H1 (cell line): ENCODE measurements around the gene WNT8B. TPM values are rescaled to one million over a fixed set of nuclear protein-coding genes. Genes with fewer than 3 reads are reported as not detected.

Source experiments
- CTCF ChIA-PET: fragments of 300-600 bp; sonication (Branson Sonifier 250); formaldehyde crosslinking; loops from one replicate; lab custom pipeline; 2021; ENCODE audit not compliant: partially characterized antibody; lab: Charles Lee
- POLR2A ChIA-PET: fragments of 300-600 bp; sonication (Branson Sonifier 250); formaldehyde crosslinking; loops from one replicate; lab custom pipeline; 2021; ENCODE audit warnings: inconsistent platforms; ENCODE audit not compliant: partially characterized antibody; lab: Charles Lee
- DNase-seq, 2 experiments: peaks; one replicate each; pipeline versions ENCODE4 v3.0.0 to v3.0.0-alpha.2; 2010 to 2022; ENCODE audit warnings: low spot score in 2 of 2, low read depth in 1 of 2, mixed read lengths in 1 of 2
- FAIRE-seq: peaks from 2 replicates; lab custom pipeline; 2011; peaks lifted over from hg19 to GRCh38; lab: Jason Lieb, UNC
- H2AFZ ChIP-seq: 2 replicates; pipeline ENCODE4 v1.8.1; 2012; ENCODE audit warnings: low read length, inconsistent platforms
- H2AK5ac ChIP-seq: 2 replicates; pipeline ENCODE4 v1.6.1; 2013; ENCODE audit warnings: low read depth, low read length
- H2BK120ac ChIP-seq: replicated peaks from 2 replicates; pipeline ENCODE3; 2013; ENCODE audit warnings: low read depth, low read length, inconsistent platforms
- H2BK12ac ChIP-seq: 2 replicates; pipeline ENCODE4 v1.6.1; 2013; ENCODE audit warnings: low read depth, low read length
- H2BK15ac ChIP-seq: 2 replicates; pipeline ENCODE4 v1.6.1; 2013; ENCODE audit warnings: low read length
- H2BK20ac ChIP-seq: 2 replicates; pipeline ENCODE4 v1.6.1; 2013; ENCODE audit warnings: low read length
- H2BK5ac ChIP-seq: 2 replicates; pipeline ENCODE4 v1.6.1; 2013; ENCODE audit warnings: low read depth, low read length
- H3K14ac ChIP-seq: 2 replicates; pipeline ENCODE4 v1.6.1; 2013; ENCODE audit warnings: inconsistent platforms; ENCODE audit not compliant: insufficient read length
- H3K18ac ChIP-seq: 2 replicates; pipeline ENCODE4 v1.6.1; 2013; ENCODE audit warnings: low read length; ENCODE audit errors: extremely low read depth
- H3K23ac ChIP-seq: 2 replicates; pipeline ENCODE4 v1.6.1; 2013; ENCODE audit warnings: inconsistent platforms; ENCODE audit not compliant: insufficient read length
- H3K23me2 ChIP-seq: 2 replicates; pipeline ENCODE4 v1.6.1; 2013; ENCODE audit warnings: low read depth, low read length
- H3K27ac ChIP-seq: 2 replicates; pipeline ENCODE4 v1.6.1; 2011; ENCODE audit warnings: low read depth, low read length, inconsistent platforms
- H3K27me3 ChIP-seq, 4 experiments: replicated peaks in 1 of 4; 1 replicate in 1 of 4; 2 replicates in 3 of 4; pipeline versions ENCODE4 v1.6.1 to v1.8.1; 2011 to 2013; ENCODE audit warnings: low read length in 3 of 4, mild to moderate bottlenecking in 3 of 4, inconsistent platforms in 2 of 4, mixed read lengths in 2 of 4, moderate library complexity in 1 of 4; ENCODE audit not compliant: control insufficient read depth in 3 of 4, insufficient read depth in 3 of 4; ENCODE audit errors: extremely low read depth in 1 of 4
- H3K36me3 ChIP-seq, 4 experiments: 2 replicates each; pipeline versions ENCODE4 v1.6.1 to v1.8.1; 2011 to 2013; ENCODE audit warnings: mild to moderate bottlenecking in 4 of 4, low read length in 3 of 4, moderate library complexity in 2 of 4, control low read depth in 1 of 4, inconsistent platforms in 1 of 4; ENCODE audit not compliant: insufficient read depth in 4 of 4, control insufficient read depth in 2 of 4
- H3K4ac ChIP-seq: replicated peaks from 2 replicates; pipeline ENCODE3; 2013; ENCODE audit warnings: low read length, low read depth, mixed read lengths, inconsistent platforms; ENCODE audit not compliant: insufficient read length
- H3K4me1 ChIP-seq, 4 experiments: replicated peaks in 1 of 4; 1 replicate in 1 of 4; 2 replicates in 3 of 4; pipeline versions ENCODE4 v1.6.1 to v1.8.1; 2011 to 2013; ENCODE audit warnings: low read length in 3 of 4, inconsistent platforms in 2 of 4, mixed read lengths in 1 of 4; ENCODE audit not compliant: insufficient read depth in 4 of 4, control insufficient read depth in 3 of 4
- H3K4me2 ChIP-seq, 2 experiments: 2 replicates each; pipeline versions ENCODE4 v1.6.1 to v1.8.1; 2011 to 2013; ENCODE audit warnings: low read depth in 2 of 2, low read length in 2 of 2, control low read depth in 1 of 2, inconsistent platforms in 1 of 2, mild to moderate bottlenecking in 1 of 2; ENCODE audit not compliant: insufficient read depth in 1 of 2
- H3K4me3 ChIP-seq, 4 experiments: fragments of 200-600, 300-600 bp in 1 of 4; sonication (generic), shearing (Covaris generic), sonication (Bioruptor Twin) in 1 of 4; 2 replicates each; pipeline versions ENCODE4 v1.5.1 to v1.8.1; 2011 to 2016; ENCODE audit warnings: low read length in 4 of 4, low read depth in 3 of 4, control low read depth in 2 of 4, inconsistent platforms in 2 of 4, mild to moderate bottlenecking in 2 of 4, mixed read lengths in 1 of 4, moderate library complexity in 1 of 4; ENCODE audit not compliant: insufficient read depth in 2 of 4; ENCODE audit errors: extremely low read depth in 1 of 4
- H3K56ac ChIP-seq: replicated peaks from 2 replicates; pipeline ENCODE3; 2013; ENCODE audit warnings: low read depth, mild to moderate bottlenecking, mixed read lengths, low read length, inconsistent platforms; ENCODE audit not compliant: insufficient read length
- H3K79me1 ChIP-seq: 2 replicates; pipeline ENCODE4 v1.6.1; 2013; ENCODE audit warnings: low read depth, low read length, control low read depth
- H3K79me2 ChIP-seq, 2 experiments: 2 replicates each; pipeline versions ENCODE4 v1.6.1 to v1.8.1; 2012 to 2013; ENCODE audit warnings: low read length in 2 of 2, mild to moderate bottlenecking in 2 of 2, inconsistent platforms in 1 of 2; ENCODE audit not compliant: insufficient read depth in 2 of 2, control insufficient read depth in 1 of 2
- H3K9ac ChIP-seq, 4 experiments: replicated peaks in 1 of 4; 1 replicate in 1 of 4; 2 replicates in 3 of 4; pipeline versions ENCODE4 v1.6.1 to v1.8.1; 2011 to 2013; ENCODE audit warnings: low read depth in 3 of 4, low read length in 3 of 4, control low read depth in 2 of 4, mild to moderate bottlenecking in 2 of 4, moderate library complexity in 2 of 4, inconsistent platforms in 1 of 4; ENCODE audit errors: extremely low read depth in 1 of 4
- H3K9me3 ChIP-seq, 2 experiments: 2 replicates each; pipeline versions ENCODE4 v1.6.1 to v1.8.1; 2012 to 2013; ENCODE audit warnings: mild to moderate bottlenecking in 2 of 2, moderate library complexity in 2 of 2, control low read depth in 1 of 2, inconsistent platforms in 1 of 2, low read depth in 1 of 2, low read length in 1 of 2, mixed read lengths in 1 of 2; ENCODE audit not compliant: insufficient read depth in 2 of 2
- H4K20me1 ChIP-seq, 2 experiments: replicated peaks in 1 of 2; 2 replicates each; pipeline versions ENCODE3 to v1.8.1; 2011 to 2013; ENCODE audit warnings: inconsistent platforms in 2 of 2, low read length in 2 of 2, mild to moderate bottlenecking in 1 of 2; ENCODE audit not compliant: insufficient read depth in 2 of 2, control insufficient read depth in 1 of 2
- H4K5ac ChIP-seq: 2 replicates; pipeline ENCODE4 v1.6.1; 2013; ENCODE audit warnings: low read length, low read depth, mixed read lengths, inconsistent platforms; ENCODE audit not compliant: insufficient read length
- H4K8ac ChIP-seq: 2 replicates; pipeline ENCODE4 v1.8.0; 2013; ENCODE audit warnings: mild to moderate bottlenecking, moderate library complexity, low read length, inconsistent platforms; ENCODE audit not compliant: insufficient read depth; ENCODE audit errors: extremely low read depth
- H4K91ac ChIP-seq: replicated peaks from 2 replicates; pipeline ENCODE3; 2013; ENCODE audit warnings: low read length, mixed read lengths, inconsistent platforms; ENCODE audit not compliant: insufficient read length
- CHD2 ChIP-seq: IDR thresholded peaks from 2 replicates; pipeline ENCODE4 v1.6.1; 2012; ENCODE audit warnings: low read length, improper control_type of control experiment
- CTCF ChIP-seq, 3 experiments: IDR thresholded peaks; 1 replicate in 2 of 3; 2 replicates in 1 of 3; pipeline versions ENCODE4 v1.5.1 to v1.6.1; 2011; ENCODE audit warnings: low read length in 3 of 3, mild to moderate bottlenecking in 3 of 3, inconsistent platforms in 2 of 3, low read depth in 1 of 3, moderate library complexity in 1 of 3; ENCODE audit not compliant: insufficient read depth in 1 of 3; ENCODE audit errors: control extremely low read depth in 1 of 3
- KDM4A ChIP-seq: IDR thresholded peaks from one replicate; pipeline ENCODE4 v1.7.1; 2012; ENCODE audit warnings: low read depth, mild to moderate bottlenecking, moderate library complexity, low read length, inconsistent platforms; ENCODE audit not compliant: severe bottlenecking
- KDM5A ChIP-seq: fragments of 200-600 bp; IDR thresholded peaks from 2 replicates; pipeline ENCODE4 v1.7.1; 2012; ENCODE audit warnings: mild to moderate bottlenecking, low read length, inconsistent platforms, mixed read lengths
- RAD21 ChIP-seq, 2 experiments: IDR thresholded peaks in 1 of 2; conservative IDR thresholded peaks in 1 of 2; 2 replicates each; pipeline ENCODE4 v1.6.1; 2011; ENCODE audit warnings: low read depth in 2 of 2, low read length in 2 of 2, improper control_type of control experiment in 1 of 2, inconsistent platforms in 1 of 2, mild to moderate bottlenecking in 1 of 2, moderate library complexity in 1 of 2
- RNF2 ChIP-seq: fragments of 200-900, 300-1000 bp; sonication (generic); IDR thresholded peaks from 2 replicates; pipeline ENCODE4 v1.7.1; 2016; ENCODE audit warnings: borderline replicate concordance, low read depth, mild to moderate bottlenecking, antibody characterized with exemption, low read length; ENCODE audit not compliant: poor library complexity, severe bottlenecking; ENCODE audit errors: missing control alignments
- RXRA ChIP-seq: IDR thresholded peaks from 2 replicates; pipeline ENCODE4 v1.6.1; 2011; ENCODE audit warnings: low read depth, mild to moderate bottlenecking, low read length, moderate library complexity; ENCODE audit not compliant: insufficient read depth
- SAP30 ChIP-seq: fragments of 300-600 bp; sonication (generic); IDR thresholded peaks from 2 replicates; pipeline ENCODE4 v1.7.1; 2012; ENCODE audit warnings: low read length, moderate library complexity, mild to moderate bottlenecking, inconsistent platforms; ENCODE audit not compliant: insufficient read depth, insufficient replicate concordance
- SIN3A ChIP-seq, 2 experiments: IDR thresholded peaks in 1 of 2; conservative IDR thresholded peaks in 1 of 2; 2 replicates each; pipeline ENCODE4 v1.6.1; 2011 to 2012; ENCODE audit warnings: low read length in 2 of 2, improper control_type of control experiment in 1 of 2, low read depth in 1 of 2, mild to moderate bottlenecking in 1 of 2
- WGBS, 2 experiments: shearing (Covaris generic) in 1 of 2; methylation state at CpG; one replicate each; pipeline versions ENCODE4 v1.1.6 to v1.1.7; 2013 to 2015; ENCODE audit warnings: low lambda C conversion rate in 2 of 2, mixed read lengths in 2 of 2, inconsistent platforms in 1 of 2, low coverage in 1 of 2, missing lambda C conversion rate in 1 of 2; ENCODE audit not compliant: insufficient replicate concordance in 2 of 2, insufficient coverage in 1 of 2, insufficient read length in 1 of 2; ENCODE audit errors: extremely low coverage in 1 of 2, missing lambda C conversion rate in 1 of 2; 5-methylcytosine and 5-hydroxymethylcytosine counted together
- polyA plus RNA-seq, 7 experiments: library from polyadenylated mRNA; depleted of rRNA in 3 of 7; stranded (reverse) in 5 of 7; unstranded in 2 of 7; fragments of >200 nt in 5 of 7; fragments of 200-250 nt in 2 of 7; gene quantifications; 1 replicate in 5 of 7; 2 replicates in 1 of 7; 4 replicates in 1 of 7; pipeline versions ENCODE4 v1.2.1 to v1.2.3, GENCODE V29; 2011 to 2013; ENCODE audit warnings: missing spikeins in 2 of 7, mixed read lengths in 2 of 7
- total RNA-seq: library from RNA; stranded (reverse); fragmentation: NEBNext Ultra II Directional; extraction: Animal tissue kit (Norgen Biotek cat#: 25700); gene quantifications from 2 replicates; pipeline ENCODE4 v1.2.1, GENCODE V29; 2021

WNT8B gene
- total and polyA plus RNA-seq, 2 of the 8 experiments (the other 6 are each of a cell fraction or from before 2014, with no cell fraction given) = 0.20 to 0.67 TPM

- ChIA-PET POLR2A (interaction anchor here (1.9 kb wide), 1 partner anchor 11 kb away, joined by 6 read pairs; no protein-coding TSS in a partner anchor), CTCF (interaction anchor here (0.6 to 8.7 kb wide), 8 partner anchors 10 to 414 kb away, joined by 3 to 111 read pairs (median 13); no protein-coding TSS in a partner anchor)
- WGBS, 2 experiments = 77% methylated on average over 2 of the region's 2 CpGs; no CpG with 5 or more reads in 1 of the 2 experiments
- Histone ChIP-seq H3K27ac (no peak overlapping the region), H3K4ac (no peak overlapping the region), H3K4me1 (no peaks in the 10 kb centered on the region), H2BK5ac (no peak overlapping the region), H3K4me3 (no peak overlapping the region), H3K14ac (no peak overlapping the region), H2BK15ac (no peak overlapping the region), H3K18ac (no peak overlapping the region), H3K9me3 (no peaks in the 10 kb centered on the region), H3K23me2 (no peaks in the 10 kb centered on the region; the same call in 1 of the 2 replicates), H4K91ac (no peak overlapping the region), H3K23ac (no peak overlapping the region), H3K9ac (no peak overlapping the region), H2AFZ (no peak overlapping the region), H2BK12ac (no peak overlapping the region), H2BK120ac (no peak overlapping the region), H3K79me1 (no peaks in the 10 kb centered on the region), H2BK20ac (no peak overlapping the region), H4K5ac (no peak overlapping the region), H2AK5ac (no peak overlapping the region), H4K8ac (no peak overlapping the region), H3K36me3 (no peaks in the 10 kb centered on the region; a peak in 1 of 8 replicates), H3K56ac (no peak overlapping the region), H3K27me3 (peaks cover 7 to 50% (median 21%) of the 10 kb centered on the region in 4 experiments), H4K20me1 (peaks cover 0 to 3% of the 10 kb centered on the region in 2 experiments), H3K79me2 (no peaks in the 10 kb centered on the region), H3K4me2 (no peak overlapping the region)
- DNase-seq = no peak
- no peak for FAIRE-seq
- no peak for TF ChIP-seq KDM4A
- no peak for TF ChIP-seq CTCF (IDR thresholded peaks at IDR 0.05; ENCODE audit: control extremely low read depth in 1 of 3, insufficient read depth in 1 of 3, low read depth in 1 of 3, low read length in 3 of 3)
- TF ChIP-seq RXRA = no peak
- TF ChIP-seq SAP30 = no peak
- no peak for TF ChIP-seq CHD2
- no peak for TF ChIP-seq RAD21 (IDR thresholded peaks at IDR 0.05 in 1 of 2, conservative IDR thresholded peaks at IDR 0.05 in 1 of 2; ENCODE audit: low read depth in 2 of 2, low read length in 2 of 2)
- TF ChIP-seq SIN3A (conservative IDR thresholded peaks at IDR 0.05 in 1 of 2, IDR thresholded peaks at IDR 0.05 in 1 of 2; ENCODE audit: low read depth in 1 of 2, low read length in 2 of 2) = no peak
- TF ChIP-seq RNF2 = no peak
- TF ChIP-seq KDM5A = no peak
These were observed 33.8 kb downstream of the WNT8B start for GRCh38 chr10:100496567-100496966.
